NCI-H510A treated with DMSO at 0.1 percent for 48 hours (cell line): Measurements from ENCODE around the gene ARSB.

Source experiments
- DNase-seq: peaks from one replicate; lab custom pipeline; 2025; lab: John Stamatoyannopoulos, UW

Gene ARSB

DNA sequence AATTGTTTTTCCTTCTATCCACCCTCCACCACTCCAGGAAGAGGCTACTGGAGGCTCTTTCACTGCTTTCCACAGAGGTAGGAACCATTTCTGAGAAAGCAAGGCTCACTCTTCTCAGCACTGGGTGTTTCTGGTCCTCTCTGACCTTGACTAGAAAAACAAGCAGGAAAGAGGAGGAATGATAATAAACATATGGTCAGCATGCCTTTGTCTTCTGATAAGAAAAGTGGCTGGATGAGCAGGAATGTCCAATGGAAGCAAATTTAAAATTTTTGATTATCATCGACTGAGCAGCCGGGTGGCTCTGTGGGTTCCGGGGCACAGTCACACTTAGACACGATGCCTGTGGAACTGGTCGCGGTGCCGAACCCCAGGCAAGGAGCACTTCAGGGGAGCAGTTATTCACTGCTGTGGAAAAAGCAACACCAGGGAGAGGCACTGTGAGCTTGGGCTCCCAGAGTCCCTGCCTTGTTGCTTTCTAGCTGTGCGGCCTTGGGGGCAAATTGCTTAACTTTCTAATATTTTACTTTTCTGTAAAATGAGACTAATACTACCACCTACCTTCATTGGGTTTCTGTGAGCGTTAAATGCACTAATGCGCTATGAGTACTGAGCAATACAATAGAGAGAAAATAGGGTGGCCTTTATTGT, 179.5 kb downstream of the ARSB start:
- DNase-seq: no peak

DNA sequence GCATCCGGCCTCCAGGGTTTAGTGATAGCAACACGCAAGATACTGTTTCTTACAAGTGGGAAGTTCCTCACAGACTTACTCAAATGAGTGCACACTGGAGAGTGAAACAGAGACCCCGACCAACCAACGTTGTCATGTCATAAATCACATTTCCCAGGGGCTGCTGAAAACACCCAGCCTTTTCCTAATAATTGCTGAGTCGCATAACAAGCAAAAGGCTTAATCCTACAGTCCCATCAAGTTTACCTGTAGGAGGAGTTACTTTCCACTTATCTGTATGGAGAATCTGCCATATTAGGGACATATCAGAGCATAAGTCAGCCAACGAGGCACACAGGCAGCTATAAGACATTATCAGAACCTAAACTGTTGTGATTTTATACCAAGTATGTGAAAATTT, 180.1 kb downstream of the ARSB start:
- DNase-seq: no peak

DNA sequence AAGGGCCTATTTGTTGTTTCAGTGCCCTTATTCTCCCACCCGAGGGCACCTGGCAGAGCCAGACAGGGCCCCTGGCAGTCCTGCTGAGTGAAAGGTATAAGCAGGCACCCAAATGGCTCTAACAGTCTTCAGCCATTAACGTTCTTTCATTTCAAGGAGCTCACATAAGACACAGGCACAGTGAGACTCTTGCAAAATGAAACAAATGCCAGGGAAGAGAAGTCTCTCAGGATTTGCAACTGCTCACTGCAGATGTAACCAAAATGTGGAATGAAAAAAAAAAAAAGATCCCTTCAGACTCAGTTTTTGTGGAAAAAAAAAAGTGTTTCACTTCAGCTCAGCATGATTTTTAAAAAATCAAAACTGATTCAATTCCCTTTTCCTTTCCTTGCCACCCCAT, 181.2 kb downstream of the ARSB start:
- no peak for DNase-seq

DNA sequence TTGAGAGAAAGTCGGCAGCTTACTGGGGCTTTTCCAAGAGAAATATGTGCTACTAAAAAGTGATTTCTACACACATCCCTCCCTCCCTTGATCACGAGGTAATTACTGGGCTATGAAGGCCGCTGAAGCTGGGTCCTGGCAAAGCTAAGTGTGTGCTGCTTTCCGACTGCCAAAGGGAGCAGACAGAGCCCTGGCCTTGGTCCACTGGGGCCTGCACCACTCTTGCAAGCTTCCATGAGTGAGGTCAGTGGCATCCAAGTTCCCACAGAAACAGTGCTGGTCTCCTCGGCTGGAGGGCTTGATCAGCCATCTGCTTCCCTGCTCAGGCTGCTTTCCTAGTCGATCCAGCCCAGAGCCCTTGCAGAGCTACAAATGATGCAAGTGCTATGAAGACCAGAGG, 181.8 kb downstream of the ARSB start:
- no peak for DNase-seq

DNA sequence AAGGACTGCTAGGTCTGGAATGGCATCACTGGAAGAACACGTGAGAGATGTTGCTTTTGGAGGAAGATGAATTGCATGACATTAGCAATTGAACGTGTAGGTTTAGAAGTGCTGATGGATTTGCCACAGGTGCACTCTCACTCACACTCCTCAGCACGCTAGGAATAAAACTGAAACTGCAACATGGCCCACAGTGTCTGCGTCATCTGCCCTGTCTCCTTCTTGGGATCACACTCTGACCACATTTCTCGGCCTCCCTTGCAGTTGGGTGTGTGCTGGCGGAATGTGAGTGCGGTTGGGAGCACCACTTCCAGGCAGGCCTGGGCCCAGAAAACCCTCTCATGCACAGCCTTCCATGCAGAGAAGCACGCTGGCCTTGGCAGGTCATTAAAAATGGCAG, 183.7 kb downstream of the ARSB start:
- no peak for DNase-seq

DNA sequence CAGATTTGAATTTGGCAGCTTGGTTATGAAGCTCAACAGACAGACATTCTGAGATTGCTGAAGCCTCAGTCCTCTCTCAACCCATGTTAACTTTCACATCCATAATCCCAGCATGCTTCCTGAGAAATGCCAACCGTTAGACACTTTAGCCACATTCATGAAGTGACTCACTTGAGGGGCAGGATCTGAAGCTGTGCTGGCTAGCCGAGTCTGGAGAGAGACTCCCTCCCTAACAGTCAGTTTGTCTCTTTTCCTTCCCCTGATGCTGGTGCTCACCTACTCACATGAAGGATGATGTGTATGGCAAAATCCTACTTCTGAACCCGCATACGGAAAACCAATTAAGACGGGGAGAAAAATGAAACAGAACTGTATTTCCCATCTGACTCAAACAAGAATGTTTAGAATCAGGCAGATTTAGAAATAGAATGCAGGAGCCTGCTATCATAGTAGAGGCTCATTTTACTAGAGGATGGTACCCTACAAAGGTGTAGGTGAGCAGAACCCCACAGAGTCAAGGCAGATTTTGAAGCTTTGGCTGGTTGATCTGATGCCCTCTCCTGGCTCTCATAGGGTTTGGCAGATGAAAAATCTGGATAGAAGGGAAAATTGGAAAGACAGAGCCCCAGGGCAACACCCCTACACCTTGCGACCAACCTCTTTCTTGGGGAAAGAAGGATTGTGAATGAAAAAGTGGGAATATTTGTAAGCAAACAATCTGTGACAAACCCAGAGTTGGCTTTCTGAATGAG, 185.7 kb downstream of the ARSB start:
- DNase-seq: no peak

DNA sequence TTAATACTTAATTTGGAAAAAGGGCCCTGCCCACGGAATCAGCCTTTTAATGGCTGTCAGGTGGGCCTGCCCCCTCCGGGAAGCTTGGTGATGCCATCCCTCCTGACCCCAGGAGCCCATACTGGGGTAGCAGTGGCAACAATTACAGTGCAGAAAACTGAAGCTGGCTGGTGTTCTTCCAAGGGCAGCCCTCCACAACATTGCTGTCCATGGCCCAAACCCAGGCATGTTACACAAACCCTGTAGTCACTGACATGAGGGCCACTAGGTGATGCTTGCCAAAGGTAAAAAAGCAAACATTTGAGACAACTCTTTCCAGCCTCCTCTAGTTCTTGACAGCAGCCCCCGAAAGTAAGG, 186.5 kb downstream of the ARSB start:
- no peak for DNase-seq

DNA sequence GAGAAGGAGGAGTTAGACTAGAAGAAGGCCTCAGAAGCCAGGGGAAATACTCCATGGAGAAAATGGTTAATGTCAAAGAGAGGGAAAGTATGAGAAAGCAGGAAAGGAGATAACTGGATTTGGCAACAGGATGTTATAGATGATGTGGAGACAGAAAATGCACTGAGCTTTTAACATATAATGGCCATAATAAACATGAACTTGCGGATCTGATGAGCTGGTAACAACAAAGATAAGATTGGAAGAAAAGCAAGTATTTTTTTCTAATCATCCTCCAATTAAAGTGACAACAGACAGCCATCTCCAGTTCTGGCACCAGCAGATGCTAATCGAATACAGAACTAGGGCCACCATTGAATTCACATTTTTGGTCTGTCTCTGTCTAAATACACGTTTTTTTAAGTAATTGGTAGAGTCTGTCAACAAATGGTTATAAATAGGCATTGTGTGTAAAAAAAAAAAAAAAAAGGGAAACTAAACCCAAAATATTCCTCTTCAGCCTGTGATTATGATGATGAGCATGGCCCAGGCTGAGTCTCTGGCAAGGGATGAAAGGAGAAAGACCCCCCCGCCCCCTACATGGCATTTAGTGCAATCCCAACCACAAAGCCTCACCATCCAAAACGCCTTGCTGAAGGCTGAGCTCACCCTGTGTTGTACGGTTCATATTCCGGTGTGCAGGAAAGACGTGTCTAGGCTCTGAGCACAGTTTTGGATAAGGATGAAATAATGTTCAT, 187.0 kb downstream of the ARSB start:
- no peak for DNase-seq

DNA sequence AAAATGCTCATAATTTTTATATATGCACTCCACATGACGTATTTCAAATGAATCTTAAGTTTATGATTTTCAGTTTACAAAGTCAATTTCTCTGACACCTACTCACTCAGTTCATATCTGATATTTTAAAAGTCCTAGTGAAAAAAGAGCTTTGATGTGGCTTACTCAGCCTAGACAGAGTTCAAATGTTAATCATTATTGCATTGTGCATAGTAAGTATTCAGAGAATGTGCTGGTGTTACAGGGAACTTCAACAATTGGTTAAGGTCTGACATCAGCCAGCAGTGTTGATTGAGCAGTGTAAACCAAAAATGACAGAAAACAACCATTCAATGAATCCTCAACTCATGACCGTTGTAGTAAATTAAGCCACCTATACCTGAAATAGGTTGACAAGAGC, 189.4 kb downstream of the ARSB start:
- no peak for DNase-seq

DNA sequence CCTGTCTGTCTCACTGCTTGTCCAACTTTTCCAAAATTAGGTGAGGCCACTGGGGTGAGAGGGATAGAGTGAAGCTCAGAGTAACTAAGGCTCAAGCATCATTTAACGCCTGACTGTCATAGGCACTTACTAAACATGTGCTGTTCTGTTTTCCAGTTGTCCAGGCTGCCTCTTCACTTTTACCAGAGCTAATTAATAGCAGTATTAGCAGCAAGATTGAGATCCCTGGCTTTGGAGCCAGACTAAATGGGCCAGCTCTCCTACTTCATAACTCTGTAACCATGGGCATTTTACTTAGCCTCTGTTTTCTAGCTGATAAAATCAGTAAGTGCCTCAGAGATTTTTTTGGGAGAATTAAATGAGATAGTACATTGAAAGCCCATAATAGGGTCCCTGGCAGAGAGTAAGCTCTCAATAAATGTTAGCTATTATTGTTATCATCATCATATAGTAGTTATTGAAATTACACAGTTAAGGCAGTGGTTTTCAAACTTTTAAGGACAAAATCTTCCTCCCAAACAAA, 190.4 kb downstream of the ARSB start:
- no peak for DNase-seq

DNA sequence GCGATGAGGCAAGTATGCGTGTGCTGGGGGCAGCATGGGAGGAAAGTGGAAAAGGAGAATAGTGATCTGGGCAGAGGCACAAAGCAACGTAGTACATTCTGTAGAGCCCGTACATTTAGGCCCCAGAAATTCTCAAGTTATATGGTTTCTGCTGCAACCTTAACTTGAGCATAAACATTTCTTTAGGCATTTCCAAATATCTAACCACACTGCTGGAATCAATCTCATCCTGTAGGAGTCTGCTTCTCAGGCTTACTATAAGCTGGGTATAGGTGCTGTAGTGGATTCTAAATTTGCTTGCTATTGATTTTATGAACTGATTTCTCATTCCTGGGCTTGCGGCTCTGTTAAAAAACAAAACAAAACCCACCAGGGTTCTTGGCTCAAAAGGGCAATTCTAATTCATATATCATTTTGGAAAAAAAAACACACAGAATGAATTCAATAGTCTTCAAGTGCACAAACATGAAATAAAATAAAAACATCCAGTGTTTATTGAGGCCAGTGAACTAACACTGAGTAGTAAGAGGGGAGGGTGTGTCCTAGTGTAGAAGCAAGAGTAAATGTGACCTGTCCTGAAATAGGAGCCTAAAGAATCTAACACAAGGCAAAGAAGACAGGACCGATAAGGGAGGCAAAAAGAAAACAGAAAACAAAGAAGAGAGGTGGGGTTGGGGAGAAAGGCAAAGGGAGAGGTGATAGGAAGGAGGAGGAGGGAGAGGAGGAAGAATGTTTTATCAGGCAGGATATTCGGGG, 191.0 kb downstream of the ARSB start:
- DNase-seq: no peak

DNA sequence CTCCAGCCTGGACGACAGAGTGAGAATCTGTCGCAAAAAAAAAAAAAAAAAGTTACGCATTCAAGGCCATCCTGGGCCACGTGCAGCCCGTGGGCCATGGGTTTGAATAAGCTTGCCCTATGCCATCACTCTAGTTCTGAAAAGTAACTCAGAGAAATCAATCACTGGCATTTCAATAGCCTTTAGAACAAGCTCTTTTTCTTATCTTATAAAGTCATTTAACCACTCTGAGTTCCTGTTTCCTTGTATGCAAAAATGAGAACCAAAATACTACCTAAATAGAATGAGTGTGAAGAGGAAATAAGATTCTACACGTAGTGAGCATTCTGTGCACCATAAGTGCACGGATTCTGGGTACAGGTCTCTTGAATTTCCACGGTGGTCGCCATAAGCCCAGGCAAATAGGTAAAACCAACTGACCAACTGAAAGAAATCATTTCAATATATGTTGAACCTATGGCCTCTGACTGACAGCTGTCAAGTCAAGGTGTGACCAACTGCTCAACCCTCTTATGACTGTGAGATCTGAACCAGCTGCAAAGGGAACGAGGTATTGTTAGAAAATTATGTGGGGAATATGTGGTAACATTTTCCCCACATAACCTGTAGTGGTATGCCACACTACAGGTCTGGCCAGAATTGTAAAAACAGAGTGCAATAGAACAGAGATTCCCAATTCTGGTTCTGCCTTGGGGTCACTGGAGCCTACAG, 192.6 kb downstream of the ARSB start:
- no peak for DNase-seq

DNA sequence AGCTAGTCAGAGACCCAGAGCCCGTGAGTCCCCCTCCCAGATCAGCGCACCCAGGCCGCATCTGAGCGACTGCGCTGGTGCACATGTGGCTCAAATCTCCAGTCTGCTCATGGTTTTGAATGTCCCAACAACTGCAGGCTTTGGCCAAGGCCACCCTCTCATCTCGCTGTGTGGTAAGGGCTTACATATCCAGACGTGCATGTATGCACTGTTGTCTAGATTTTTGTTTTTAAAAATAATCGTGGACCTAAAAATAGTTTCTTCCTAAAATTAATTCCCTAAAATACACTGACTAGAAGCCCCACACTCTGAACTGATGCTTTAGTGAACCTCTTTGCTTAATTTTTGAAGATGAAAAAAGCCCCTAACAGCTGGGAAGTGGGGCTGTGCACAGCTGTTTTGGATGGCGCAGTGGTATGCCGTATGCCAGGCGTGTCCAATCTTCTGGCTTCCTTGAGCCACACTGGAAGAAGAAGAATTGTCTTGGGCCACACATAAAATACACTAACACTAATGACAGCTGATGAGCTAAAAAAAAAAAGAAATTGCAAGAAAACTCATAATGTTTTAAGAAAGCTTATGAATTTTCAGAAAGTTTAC, 193.5 kb downstream of the ARSB start:
- DNase-seq: no peak

DNA sequence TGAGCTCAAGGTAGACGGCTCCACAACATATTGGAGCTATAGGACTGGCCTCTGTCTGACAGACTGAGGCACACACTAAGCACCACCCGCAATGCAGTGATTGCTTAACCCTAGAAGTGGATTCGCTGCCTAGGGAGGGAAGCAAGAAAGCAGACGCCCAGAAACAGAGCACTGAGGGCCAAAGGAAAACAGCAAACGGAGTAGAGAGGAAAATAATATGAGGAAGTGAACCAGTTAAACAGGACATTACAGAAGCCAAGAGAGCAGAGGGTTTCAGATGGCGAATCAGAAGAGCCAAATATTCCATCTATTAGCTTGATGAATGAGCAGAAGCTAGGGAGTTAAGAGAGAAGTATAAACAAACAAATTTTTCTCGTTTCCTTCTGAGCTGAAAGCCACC, 197.3 kb downstream of the ARSB start:
- no peak for DNase-seq

DNA sequence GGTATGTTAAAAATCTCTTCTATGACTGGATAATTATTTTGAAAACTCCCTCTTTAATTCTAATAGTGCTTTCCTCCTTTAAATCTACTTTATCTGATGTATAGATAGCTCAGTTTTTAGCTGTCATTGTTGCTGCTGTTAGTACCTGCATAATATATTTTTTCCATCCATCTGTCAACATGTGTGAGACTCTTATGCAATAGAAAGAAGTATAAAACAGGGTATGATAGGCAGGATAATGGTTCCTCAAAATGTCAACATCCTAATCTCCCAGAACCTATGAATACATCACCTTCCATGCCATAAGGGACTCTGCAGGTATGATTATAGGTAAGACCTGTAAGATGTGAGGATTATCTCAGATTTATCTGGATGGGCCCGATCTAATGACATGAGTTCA, 199.7 kb downstream of the ARSB start:
- DNase-seq: no peak

DNA sequence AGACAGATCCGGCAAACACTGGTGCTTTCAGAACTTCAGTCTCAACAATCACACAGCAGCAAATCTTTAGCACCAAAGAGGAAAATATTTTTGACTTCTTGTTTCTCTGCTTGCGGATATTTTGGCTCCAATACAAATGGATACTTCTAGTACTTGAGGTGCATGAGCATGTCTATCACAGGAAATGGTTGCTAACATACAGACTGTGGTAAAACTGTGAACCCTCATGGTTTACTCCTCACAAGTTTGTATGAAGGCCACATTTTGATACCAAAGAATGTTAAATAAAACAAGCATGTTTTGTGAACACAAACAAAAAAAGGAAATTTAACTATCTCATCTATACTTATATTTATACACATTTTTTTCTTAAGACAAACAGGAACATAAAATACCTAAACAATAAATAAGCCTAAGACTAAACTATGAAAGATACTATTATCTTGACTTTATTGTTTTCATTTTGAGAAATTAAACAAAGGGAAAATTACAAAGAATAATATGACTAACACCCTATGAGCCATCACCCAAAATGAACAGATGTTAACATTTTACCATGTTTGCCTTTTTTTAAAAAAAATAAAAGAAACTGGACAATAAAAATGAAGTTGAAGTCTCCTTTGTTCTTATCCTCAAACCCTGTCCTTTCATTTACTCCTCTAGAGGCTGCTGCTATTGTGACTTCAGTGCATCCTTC, 201.5 kb downstream of the ARSB start:
- no peak for DNase-seq

DNA sequence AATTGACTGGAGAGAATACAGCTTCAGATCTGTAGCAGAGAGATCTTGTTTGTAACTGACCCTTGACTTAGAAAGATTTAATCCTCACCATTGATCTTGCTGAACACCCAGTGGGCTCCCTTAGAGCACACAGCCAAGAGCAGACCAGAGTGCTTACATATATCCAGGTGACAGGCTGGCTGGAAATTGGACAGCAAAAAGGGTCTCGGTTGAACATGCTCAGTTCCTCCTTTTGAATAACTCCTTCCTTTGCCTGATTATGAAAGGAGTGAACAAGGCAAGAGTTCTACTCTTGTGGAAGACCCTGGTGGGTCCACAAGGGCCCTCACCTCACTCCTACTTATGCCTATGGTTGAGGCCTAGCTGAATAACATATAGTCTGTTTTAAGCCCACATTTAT, 202.4 kb downstream of the ARSB start:
- DNase-seq: no peak

DNA sequence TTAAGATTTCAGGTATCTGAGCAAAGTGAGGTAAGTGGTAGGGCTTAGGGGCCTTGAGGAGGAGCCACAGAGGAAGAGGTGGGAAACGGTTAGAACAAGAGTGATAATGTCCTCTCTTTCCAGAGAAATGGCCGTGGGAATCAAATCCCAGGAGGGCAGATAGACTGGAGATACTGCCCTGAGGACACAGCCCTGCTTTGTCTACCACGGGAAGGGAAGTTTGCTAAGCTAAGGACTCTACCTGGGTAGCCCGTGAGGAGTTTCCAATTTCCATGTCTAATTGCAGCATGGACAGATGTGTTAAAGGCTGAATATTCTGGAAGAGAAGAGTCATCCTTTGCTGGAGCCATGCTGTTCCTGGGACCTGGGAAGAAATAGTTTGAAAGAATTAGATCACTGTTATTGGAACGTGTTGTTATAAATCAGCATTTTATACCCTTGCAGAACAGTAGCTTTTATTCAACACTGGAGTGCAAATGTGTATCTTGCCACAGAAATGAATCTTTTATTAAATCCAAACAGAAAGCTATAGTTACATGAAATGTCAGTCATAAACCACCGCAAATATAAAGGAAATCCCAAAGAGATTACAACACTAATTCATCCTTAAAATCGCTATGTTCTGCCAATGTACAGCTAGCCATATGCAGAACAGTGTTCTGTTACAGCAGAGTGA, 203.4 kb downstream of the ARSB start:
- no peak for DNase-seq

DNA sequence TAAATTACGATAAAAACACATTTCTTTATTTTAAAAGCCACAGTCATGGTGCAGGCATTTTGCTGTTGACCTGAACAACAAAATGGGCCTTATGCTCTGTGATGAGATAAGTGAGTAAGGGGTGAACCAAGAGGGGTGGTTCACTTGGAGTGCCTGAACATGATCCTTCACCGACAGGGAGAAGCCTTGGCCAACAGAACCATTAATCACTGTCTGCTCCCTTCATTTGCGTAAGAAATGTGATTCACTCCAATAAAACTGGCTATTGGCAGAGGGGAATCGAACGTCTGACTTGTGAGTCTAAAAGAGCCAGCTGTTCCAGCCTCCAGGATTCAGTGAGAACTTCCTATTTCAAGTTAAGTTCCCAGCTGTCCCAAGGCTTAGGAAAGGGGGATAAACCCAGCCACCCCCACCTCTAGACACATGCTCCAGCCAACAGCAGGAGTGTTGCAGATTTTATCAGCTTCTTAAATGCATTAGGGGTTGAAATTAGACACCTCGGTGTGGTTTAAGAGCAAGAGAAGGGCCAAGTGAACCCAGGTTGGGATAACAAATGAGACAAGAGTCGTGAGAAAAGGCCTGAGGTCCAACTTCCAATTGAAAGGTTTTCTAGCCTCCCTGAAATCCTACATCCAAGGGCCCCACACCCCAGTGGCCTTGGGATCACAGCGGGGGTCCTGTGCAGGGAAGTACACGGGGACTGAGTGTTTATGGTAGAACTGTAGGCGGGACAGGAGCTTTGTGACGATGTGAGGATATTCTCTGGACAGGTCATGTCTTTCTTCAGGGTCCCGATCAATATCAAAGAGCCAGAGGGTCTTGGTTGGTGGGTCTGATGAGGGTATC, 205.1 kb downstream of the ARSB start:
- no peak for DNase-seq
